BLaER1 treated with 17β-estradiol and CSF1 and Interleukin-3, amounts not matched to agents 10 nM and 100 nM (cell line): ENCODE results near the gene SLC7A1.

ENCODE experiments used
- H3K27ac ChIP-seq, 11 experiments: shearing (Covaris generic); formaldehyde crosslinking; 2 replicates each; pipeline ENCODE4 v1.8.1; 2022
- H3K27me3 ChIP-seq, 11 experiments: shearing (Covaris generic); formaldehyde crosslinking; 2 replicates each; pipeline ENCODE4 v1.8.1; 2022
- H3K36me3 ChIP-seq, 11 experiments: shearing (Covaris generic); formaldehyde crosslinking; 2 replicates each; pipeline ENCODE4 v1.8.1; 2022
- H3K4me1 ChIP-seq, 10 experiments: shearing (Covaris generic); formaldehyde crosslinking; 2 replicates each; pipeline ENCODE4 v1.8.1; 2022
- H3K4me2 ChIP-seq, 11 experiments: shearing (Covaris generic); formaldehyde crosslinking; 2 replicates each; pipeline ENCODE4 v1.8.1; 2022
- H3K4me3 ChIP-seq, 10 experiments: shearing (Covaris generic); formaldehyde crosslinking; 2 replicates each; pipeline ENCODE4 v1.8.1; 2022
- H3K9ac ChIP-seq, 11 experiments: shearing (Covaris generic); formaldehyde crosslinking; 2 replicates each; pipeline ENCODE4 v1.8.1; 2022
- H3K9me3 ChIP-seq, 11 experiments: shearing (Covaris generic); formaldehyde crosslinking; replicated peaks in 1 of 11; 2 replicates each; pipeline ENCODE4 v1.8.1; 2022
- H4K20me1 ChIP-seq, 11 experiments: shearing (Covaris generic); formaldehyde crosslinking; 2 replicates each; pipeline ENCODE4 v1.8.1; 2022
- Cebpa-rat ChIP-seq, 11 experiments: shearing (Covaris generic); IDR thresholded peaks; 2 replicates each; pipeline ENCODE4 v1.8.1; 2022

SLC7A1 gene

GRCh38 chr13:29476046-29476445, 119.4 kb downstream of the SLC7A1 start:
- Histone ChIP-seq H3K36me3 (no peaks in the 10 kb centered on the region), H3K27ac (no peak overlapping the region)
- TF ChIP-seq Cebpa-rat (IDR thresholded peaks at IDR 0.05) = no peak

GRCh38 chr13:29474991-29475390, 120.5 kb downstream of the SLC7A1 start:
- H3K27ac ChIP-seq = no peak overlapping the region
- H3K36me3 ChIP-seq = no peaks in the 10 kb centered on the region
- no peak overlapping the region for H3K4me2 ChIP-seq
- no peaks in the 10 kb centered on the region for H3K27me3 ChIP-seq
- H3K4me1 ChIP-seq = 0 out of 20 replicates have a peak, but pooled peaks cover 0 to 5% (median 0%) of the 10 kb centered on the region in 10 experiments
- no peaks in the 10 kb centered on the region for H3K9me3 ChIP-seq
- no peak overlapping the region for H3K9ac ChIP-seq
- H4K20me1 ChIP-seq = no peaks in the 10 kb centered on the region; a peak in 1 of 22 replicates
- no peak for TF ChIP-seq Cebpa-rat (IDR thresholded peaks at IDR 0.05)
- no peak overlapping the region for H3K4me3 ChIP-seq

More at GRCh38 chr13:29476046-29476445, 119.4 kb downstream of the SLC7A1 start:
- H3K4me3 ChIP-seq = no peak overlapping the region
- no peak overlapping the region for H3K9ac ChIP-seq
- H3K4me1 ChIP-seq = 0 out of 20 replicates have a peak, but pooled peaks cover 0 to 5% (median 0%) of the 10 kb centered on the region in 10 experiments
- no peaks in the 10 kb centered on the region for H3K27me3 ChIP-seq
- H3K9me3 ChIP-seq = no peaks in the 10 kb centered on the region
- no peaks in the 10 kb centered on the region; a peak in 1 of 22 replicates for H4K20me1 ChIP-seq
- H3K4me2 ChIP-seq = no peak overlapping the region

GRCh38 chr13:29473166-29473565, 122.3 kb downstream of the SLC7A1 start:
- no peak overlapping the region for H3K4me3 ChIP-seq
- H4K20me1 ChIP-seq = no peaks in the 10 kb centered on the region
- no peaks in the 10 kb centered on the region for H3K27me3 ChIP-seq
- no peak overlapping the region for H3K27ac ChIP-seq
- H3K4me1 ChIP-seq = peaks cover 0 to 5% (median 0%) of the 10 kb centered on the region in 10 experiments; a peak in 3 of 20 replicates
- H3K36me3 ChIP-seq = no peaks in the 10 kb centered on the region
- no peaks in the 10 kb centered on the region for H3K9me3 ChIP-seq
- TF ChIP-seq Cebpa-rat (IDR thresholded peaks at IDR 0.05) = no peak
- no peak overlapping the region for H3K9ac ChIP-seq
- H3K4me2 ChIP-seq = no peak overlapping the region

GRCh38 chr13:29472332-29472961, 123.0 kb downstream of the SLC7A1 start:
- Histone ChIP-seq H3K9ac (no peak overlapping the region), H3K36me3 (no peaks in the 10 kb centered on the region), H3K4me2 (no peak overlapping the region), H3K9me3 (no peaks in the 10 kb centered on the region), H3K27me3 (no peaks in the 10 kb centered on the region), H3K4me3 (no peak overlapping the region), H3K4me1 (peaks cover 0 to 9% (median 2%) of the 10 kb centered on the region in 10 experiments; a peak in 10 of 20 replicates), H3K27ac (no peak overlapping the region), H4K20me1 (no peaks in the 10 kb centered on the region)
- TF ChIP-seq Cebpa-rat (IDR thresholded peaks at IDR 0.05) = no peak; a peak in 1 of 22 replicates

- Histone ChIP-seq H3K27me3 (no peaks in the 10 kb centered on the region), H4K20me1 (no peaks in the 10 kb centered on the region), H3K27ac (no peak overlapping the region), H3K4me3 (no peak overlapping the region), H3K9me3 (no peaks in the 10 kb centered on the region), H3K36me3 (no peaks in the 10 kb centered on the region), H3K4me1 (peaks cover 0 to 18% (median 5%) of the 10 kb centered on the region in 10 experiments; a peak in 10 of 20 replicates), H3K4me2 (no peak overlapping the region), H3K9ac (no peak overlapping the region)
- TF ChIP-seq Cebpa-rat (IDR thresholded peaks at IDR 0.05) = no peak
These were observed 123.9 kb downstream of the SLC7A1 start for GRCh38 chr13:29471551-29471950.

GRCh38 chr13:29465741-29466293, 129.7 kb downstream of the SLC7A1 start:
- H3K9ac ChIP-seq = no peak overlapping the region
- no peak overlapping the region for H3K4me2 ChIP-seq
- no peaks in the 10 kb centered on the region for H3K27me3 ChIP-seq
- no peaks in the 10 kb centered on the region for H3K36me3 ChIP-seq
- no peak for TF ChIP-seq Cebpa-rat (IDR thresholded peaks at IDR 0.05)
- no peak overlapping the region for H3K27ac ChIP-seq
- H3K4me3 ChIP-seq = no peak overlapping the region
- no peaks in the 10 kb centered on the region for H3K9me3 ChIP-seq
- no peaks in the 10 kb centered on the region for H4K20me1 ChIP-seq
- H3K4me1 ChIP-seq = peaks cover 0 to 18% (median 4%) of the 10 kb centered on the region in 10 experiments; a peak in 10 of 20 replicates

- H3K27ac ChIP-seq = no peak overlapping the region
- peaks cover 0 to 18% (median 4%) of the 10 kb centered on the region in 10 experiments; a peak in 10 of 20 replicates for H3K4me1 ChIP-seq
- H3K36me3 ChIP-seq = no peaks in the 10 kb centered on the region
- H4K20me1 ChIP-seq = no peaks in the 10 kb centered on the region
- H3K27me3 ChIP-seq = no peaks in the 10 kb centered on the region
- no peak for TF ChIP-seq Cebpa-rat (IDR thresholded peaks at IDR 0.05)
- H3K4me2 ChIP-seq = no peak overlapping the region
- no peak overlapping the region for H3K4me3 ChIP-seq
- no peak overlapping the region for H3K9ac ChIP-seq
- no peaks in the 10 kb centered on the region for H3K9me3 ChIP-seq
These were observed 131.3 kb downstream of the SLC7A1 start for GRCh38 chr13:29464105-29464679.

GRCh38 chr13:29459813-29460355, 135.6 kb downstream of the SLC7A1 start:
- Histone ChIP-seq H3K4me3 (no peak overlapping the region), H3K27me3 (no peaks in the 10 kb centered on the region), H4K20me1 (no peaks in the 10 kb centered on the region), H3K27ac (no peak overlapping the region), H3K4me1 (no peaks in the 10 kb centered on the region), H3K36me3 (no peaks in the 10 kb centered on the region), H3K9ac (no peak overlapping the region), H3K4me2 (no peak overlapping the region), H3K9me3 (no peaks in the 10 kb centered on the region)
- no peak for TF ChIP-seq Cebpa-rat (IDR thresholded peaks at IDR 0.05)
